Measurements from ENCODE around the gene MACROD2.

DNA sequence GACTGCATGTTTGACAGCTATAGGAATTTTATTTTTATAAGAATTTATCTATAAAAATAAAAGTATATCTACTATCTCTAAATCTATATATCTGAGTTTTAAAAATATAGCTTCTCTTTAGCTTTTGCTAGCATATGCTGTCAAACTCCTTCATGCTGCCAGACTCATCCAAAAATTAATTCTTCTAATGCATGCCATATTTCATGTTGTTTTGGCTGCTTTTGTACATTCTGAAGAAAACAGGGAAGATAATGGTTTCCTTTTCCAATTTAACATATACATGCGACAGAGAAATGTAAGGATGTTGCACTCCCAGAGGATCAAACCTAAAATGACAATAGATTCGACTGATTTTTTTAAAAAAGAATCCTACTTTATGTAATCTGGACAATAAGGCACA, 919.3 kb downstream of the MACROD2 start:
- TF ChIP-seq YY1 (IDR thresholded peaks at IDR 0.05; ENCODE audit: insufficient read depth, insufficient read length) (no peak), ZNF274 (IDR thresholded peaks at IDR 0.05; ENCODE audit: low read depth, low read length) (no peak), SUZ12 (IDR thresholded peaks at IDR 0.05; ENCODE audit: extremely low read depth, insufficient read depth, insufficient read length) (no peak)
